GM21390 (cell line): Measurements from ENCODE around the gene TEDC1.

ENCODE experiments used
- ATAC-seq: cut with Tn5 transposase; IDR thresholded peaks from one replicate; pipeline ENCODE4 v1.9.1; 2021; ENCODE audit not compliant: unreplicated experiment

Gene TEDC1

DNA sequence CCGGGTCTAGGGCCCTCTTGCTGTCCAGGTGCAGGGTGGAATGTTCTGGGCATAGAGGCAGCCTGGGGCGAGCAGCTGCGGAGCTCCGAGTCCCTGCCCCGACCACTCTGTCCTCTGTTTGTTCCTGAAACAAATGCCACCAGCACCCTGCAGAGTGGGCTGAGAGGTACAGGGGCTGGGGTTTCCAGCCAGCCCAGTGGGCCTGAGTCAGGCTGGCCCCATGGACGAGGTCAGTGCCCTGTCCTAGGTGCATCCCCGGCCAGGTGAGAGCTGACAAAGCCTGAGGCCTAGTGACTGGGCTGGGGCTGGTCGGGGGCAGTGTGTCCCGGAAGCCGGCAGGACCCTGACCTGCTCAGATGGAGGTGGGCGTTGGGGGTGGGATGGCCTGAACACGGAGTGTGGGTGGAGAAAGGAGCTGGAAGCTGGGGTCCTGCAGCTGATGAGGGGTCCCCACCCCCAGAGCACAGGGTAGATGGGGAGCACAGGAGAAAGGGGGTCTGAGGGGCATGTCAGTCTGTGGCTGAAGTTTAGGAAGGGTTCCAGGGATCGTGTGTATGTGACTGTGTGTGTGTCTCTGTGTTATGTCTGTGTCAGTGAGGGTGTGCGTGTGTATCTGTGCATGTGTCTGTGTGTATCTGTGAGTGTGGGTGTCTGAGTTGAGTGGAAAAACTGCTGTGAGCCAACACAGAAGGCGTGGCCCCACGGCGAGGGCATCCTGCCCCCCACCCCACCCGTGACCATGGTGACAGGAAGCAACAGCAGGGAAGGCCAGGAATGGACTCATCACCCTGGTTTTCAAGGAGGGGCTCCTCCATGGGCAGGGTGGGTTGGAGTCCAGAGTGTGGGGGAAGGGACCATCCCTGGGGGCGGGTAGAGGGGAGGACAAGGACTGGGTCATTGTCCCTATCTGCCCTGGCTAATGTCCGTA is 6.7 kb upstream of the TEDC1 start:
- no peak for ATAC-seq

DNA sequence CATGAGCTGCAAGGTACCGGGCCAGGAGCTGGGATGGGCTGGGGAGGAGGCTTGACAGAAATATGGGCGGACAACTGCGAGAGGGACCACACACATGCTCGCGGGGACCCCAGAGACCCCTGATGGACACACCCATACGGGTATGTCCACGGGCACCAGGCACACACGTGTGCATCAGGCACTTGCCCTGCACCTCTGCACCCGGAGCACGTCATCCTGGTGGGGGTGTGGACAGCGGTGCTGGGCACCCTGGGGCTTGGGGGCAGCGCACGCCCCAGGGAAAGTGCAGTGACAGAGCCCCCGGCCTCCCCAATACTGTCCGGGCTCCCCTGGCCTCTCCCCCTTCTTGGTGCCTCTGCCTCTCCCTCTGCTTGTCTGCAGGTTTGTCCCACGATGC is 6.1 kb upstream of the TEDC1 start:
- ATAC-seq = no peak

DNA sequence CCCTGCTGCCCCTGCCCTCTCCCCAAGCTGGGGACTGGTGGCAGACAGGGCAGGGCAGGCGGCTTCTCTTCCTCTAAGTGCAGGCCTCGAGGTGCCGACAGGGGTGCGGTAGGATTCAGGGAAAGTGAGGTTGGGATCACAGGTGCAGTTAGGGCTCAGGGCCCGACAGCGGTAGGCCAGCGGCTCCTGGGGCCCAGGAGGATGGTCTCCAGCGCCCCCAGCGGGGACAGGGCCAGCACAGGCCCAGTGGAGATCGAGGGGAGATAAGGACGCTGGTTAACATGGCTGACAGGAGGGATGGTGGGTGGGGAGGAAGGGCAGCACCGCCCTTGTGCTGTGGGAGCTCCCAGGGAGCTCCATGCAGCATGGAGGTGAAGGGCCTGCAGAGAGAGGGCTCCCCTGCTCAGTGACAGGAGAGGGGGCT is 5.3 kb upstream of the TEDC1 start:
- ATAC-seq = no peak

DNA sequence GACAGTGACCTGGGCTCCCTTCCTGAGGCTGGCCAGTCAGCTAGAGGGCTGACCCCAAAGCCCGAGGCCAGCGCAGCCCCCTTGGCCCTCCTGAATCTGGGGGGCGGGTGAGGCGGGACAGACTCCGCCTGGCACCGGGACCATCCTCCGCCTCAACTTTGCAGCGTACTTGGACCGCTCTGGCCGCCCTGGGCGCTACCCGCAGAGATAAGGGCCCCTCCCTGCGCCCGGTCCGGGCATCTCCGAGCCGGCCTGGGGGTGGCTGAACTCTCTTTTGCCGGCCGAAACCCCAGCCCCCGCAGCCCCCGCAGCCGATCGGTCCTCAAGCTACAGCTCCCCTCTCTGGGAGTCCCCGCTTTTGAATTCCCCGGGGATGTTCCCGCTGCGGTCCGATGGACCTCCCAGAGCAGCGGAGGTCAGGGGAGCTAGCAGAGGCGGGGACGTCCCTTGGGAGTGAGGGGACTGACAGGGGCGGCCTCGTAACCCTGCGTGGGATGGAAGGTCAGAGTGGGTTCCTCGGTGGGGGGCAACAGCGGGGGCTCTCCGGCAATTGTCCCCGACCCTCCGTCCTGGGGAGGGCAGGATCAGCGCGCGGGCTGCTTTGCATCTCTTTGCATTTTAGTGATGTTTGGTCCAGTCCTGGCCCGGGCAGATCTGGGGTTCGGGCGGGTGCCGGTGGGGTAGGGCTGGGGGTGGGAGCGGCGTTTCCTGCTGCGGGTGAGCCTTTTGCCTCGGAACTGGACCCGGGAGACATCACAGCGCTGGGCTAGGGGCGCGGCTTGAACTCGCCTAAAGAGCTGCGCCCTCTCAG is 4.7 kb upstream of the TEDC1 start, which contains the start of gene CRIP1:
CRIP1 (plus strand) TSS at position 724 of the 811 bp plus-strand sequence. CDS start 374 bp downstream, outside the sequence.
- ATAC-seq = no peak

DNA sequence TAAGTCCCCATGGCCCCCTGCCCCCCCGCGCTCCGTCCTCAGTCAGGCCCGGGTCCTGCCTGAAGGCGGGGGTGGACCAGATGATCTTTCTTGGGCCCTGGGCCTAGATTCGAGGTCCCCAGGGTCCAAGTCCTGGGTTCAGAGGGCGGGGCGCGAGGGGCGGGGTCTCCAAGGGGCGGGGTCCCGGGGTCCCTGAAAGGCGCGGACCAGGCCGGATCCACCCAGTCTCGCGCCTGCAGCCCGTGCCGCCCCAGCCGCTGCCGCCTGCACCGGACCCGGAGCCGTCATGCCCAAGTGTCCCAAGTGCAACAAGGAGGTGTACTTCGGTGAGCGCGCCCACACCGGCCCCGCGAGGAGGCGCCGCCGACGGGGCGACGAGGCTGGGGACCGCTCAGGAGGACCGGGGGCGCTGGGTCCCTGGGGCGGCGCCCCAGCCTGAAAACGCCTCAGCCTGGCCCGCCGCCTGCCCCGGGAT is 4.0 kb upstream of the TEDC1 start:
- ATAC-seq = no peak

DNA sequence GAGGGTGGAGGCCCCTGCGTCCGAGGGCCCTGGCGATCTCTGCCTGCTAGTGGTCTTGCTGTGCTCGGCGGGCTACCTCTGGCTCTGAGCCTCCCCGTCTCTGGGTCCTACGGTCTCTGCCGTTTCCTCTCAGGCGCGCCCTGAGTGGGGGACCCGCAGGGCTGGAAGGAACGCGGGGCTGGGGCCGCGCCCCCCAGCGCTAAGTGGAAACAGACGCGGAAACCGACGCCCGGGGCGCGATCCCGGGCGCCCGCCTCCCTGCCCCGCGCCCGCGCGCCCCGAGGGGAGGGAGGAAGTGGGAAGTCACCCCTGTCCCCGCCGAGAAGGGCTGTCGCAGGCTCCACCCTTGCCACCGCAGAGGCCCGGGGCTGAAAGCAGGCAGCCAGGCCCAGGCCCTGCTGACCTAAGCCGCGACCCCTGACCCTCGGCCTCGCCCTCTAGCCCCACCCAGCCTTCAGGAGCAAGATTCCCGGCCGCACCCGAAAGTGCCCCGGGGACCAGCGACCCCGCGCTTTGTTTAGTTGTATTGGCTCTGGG is 3.5 kb upstream of the TEDC1 start:
- no peak for ATAC-seq

DNA sequence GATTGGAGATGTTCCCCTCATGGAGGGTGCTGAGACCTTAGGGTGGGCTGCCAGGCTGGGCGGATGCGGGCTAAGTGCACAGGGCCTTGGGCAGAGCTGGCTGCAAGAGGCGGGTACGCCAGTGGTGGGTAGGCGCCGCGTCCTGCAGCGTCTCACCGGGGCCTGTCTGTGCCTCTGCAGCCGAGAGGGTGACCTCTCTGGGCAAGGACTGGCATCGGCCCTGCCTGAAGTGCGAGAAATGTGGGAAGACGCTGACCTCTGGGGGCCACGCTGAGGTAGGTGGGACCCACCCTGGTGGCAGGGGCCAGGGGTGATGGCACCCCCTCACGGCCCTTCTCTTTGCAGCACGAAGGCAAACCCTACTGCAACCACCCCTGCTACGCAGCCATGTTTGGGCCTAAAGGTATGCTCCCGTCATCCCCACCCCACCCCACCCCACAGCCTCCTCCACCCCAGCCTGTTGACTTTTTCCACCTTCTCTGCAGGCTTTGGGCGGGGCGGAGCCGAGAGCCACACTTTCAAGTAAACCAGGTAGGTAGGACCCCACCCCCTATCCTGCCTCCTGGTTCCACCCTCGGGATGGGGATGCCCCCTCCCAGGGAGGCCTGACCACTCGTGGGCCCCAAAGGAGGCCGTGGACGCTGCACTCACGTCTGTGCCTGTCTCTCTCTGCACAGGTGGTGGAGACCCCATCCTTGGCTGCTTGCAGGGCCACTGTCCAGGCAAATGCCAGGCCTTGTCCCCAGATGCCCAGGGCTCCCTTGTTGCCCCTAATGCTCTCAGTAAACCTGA is 2.9 kb upstream of the TEDC1 start:
- ATAC-seq = no peak

DNA sequence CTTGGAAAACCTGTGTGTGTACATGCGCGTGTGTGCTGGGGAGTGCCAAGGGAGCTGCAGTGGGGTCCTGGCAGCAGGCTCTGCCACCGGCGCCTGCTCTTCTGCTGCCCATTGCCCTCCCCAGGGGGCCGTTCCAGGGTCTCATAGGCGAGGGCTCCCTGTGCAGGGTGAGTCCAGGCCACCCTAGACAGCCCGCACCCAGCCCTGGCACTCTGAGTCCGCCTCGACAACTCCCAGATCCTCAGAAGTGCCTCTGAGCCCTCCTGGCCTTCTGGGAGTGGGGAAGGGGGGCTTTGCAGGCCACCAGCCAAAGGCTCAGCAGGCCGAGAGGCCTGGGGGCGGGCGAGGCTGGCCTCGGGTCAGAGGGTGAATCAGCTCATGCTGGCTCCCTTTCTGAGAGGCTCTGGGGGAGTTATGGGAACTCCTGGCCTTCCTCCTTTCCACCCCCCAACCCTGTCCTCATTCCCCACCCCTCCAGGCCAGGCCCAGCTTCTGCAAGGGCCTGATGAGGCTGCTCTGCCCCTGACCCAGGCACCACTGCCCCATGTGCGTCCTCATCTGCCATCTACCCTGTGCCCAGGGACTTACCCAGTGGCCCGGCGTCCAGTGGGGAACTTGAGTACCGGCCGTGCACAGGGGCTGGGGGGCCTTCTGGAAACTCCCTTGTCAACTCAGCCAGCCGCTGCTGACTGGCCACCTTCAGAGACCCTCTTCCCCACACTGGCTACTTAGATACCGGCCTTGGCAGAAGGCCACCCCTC is 2.1 kb upstream of the TEDC1 start:
- no peak for ATAC-seq

DNA sequence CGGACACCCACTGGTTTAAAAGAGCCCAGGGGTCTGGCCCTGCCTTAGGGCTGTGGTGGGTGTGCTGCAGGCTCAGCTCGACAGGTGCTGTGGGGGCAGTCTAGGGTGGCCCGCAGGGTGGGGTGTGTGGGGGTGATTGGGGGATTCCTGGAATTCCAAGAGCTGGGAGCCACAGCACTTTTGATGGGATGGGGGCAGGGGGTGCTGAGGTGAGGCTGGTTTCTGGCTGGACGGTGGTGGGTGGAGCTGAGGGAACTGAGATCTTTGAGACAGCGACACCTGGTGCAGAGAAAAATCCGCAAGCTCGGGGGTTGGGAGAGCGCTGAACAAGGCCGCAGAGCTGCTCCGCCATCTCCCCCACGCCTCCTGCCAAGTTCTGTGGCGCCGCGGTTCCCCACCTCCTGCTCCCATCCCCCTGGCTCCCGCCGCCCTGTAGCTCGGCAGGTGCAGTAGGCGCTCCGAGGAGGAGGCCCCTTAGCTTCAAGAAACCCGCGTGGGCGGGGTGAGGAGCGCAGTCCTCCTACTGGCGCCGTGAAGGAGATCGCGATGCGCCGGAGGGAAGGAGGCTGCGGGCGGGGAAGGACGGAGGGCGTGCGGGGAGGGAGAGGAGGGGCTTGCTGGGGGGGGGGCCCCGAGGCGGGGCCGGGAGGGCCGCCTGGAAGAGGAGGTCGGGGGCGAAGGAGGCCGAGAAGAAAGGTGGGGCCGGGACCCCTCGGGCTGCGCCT is 1.3 kb upstream of the TEDC1 start:
- ATAC-seq = no peak

DNA sequence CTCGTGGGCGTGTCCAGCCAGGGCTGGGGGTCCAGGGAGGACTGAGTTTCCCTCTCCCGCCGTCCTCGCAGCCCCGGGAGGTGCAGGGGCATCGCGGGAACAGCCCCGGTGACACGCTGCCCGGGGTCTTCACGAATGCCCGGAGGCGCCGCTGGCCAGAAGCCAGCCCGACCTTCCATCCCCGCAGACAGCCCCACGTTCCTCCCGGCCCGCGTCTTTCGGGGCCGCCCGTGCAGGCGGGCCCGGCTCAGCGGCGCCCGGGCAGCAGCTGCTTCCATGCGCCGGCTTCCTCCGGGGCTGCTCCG is 827 bp upstream of the TEDC1 start:
- peak; percentile 3 for ATAC-seq

DNA sequence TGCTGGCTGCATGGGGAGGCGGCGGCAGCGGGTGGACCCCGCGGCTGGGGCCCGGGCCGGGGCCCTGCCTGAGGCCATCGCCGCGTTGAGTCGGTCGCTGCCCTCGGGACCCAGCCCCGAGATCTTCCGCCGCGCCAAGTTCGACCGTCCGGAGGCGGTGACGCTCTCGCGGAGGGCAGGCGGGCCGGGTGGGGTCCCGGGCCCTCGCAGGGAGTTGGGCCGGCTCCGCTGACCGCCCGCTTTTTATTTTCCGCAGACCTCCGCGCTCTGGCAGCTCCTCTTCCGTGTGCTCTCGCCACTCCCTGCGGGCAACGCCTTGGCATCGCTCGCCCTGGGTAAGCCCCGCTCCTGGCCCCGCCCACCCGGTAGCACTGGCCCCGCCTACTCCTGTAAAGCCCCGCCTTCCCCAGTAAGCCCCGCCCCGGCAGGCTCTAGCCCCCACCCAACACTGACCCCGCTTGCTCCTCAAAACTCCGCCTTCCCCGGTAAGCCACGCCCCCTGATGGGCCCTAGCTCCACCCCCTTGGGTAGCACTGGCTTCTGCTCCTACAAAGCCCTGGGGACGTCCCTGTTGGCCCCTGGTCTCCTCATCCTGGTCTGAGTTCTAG is 424 bp downstream of the TEDC1 start:
- ATAC-seq = no peak

DNA sequence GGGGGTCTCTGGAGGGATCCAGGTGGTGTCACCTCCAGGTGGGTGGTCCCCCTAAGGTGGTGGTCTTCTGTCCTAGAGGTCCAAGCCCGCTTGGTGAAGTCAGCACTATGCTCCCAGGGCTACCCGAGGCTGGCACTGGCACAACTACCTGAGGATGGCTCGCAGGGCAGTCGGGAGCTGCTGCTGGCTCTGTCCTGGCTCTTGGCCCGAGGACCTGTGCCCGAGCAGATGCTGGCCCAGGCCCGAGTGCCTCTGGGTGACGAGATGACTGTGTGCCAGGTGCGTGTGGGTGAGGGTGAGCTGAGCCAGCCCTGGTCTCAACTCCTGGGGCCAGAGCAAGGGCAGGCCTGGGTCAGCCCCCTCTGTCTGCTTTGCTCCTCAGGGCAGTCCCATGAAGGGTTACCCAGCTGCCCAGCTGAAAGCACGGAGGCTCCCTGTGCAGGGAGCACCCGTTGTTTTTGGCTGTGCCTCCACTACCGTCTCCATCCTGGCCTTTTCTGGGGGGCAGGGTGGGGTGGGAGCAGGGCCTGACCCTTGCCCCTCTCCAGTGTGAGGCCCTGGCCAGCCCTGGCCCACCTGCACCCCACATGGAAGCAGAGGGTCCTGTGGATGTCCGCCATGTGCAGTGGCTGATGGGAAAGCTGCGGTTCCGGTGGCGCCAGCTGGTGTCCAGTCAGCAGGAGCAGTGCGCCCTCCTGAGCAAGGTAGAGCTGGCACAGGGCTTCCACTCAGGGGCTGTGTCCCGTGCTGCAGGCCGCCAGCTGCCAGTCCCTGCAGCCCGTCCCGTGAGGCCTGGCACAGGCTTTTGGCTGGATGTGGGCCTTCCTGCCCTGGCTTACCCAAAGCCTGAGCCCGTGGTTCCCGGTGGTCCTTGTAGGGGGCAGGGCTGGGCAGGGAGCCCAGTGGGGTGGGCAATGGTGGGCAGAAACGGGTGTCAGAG is 1.3 kb downstream of the TEDC1 start:
- ATAC-seq = no peak

DNA sequence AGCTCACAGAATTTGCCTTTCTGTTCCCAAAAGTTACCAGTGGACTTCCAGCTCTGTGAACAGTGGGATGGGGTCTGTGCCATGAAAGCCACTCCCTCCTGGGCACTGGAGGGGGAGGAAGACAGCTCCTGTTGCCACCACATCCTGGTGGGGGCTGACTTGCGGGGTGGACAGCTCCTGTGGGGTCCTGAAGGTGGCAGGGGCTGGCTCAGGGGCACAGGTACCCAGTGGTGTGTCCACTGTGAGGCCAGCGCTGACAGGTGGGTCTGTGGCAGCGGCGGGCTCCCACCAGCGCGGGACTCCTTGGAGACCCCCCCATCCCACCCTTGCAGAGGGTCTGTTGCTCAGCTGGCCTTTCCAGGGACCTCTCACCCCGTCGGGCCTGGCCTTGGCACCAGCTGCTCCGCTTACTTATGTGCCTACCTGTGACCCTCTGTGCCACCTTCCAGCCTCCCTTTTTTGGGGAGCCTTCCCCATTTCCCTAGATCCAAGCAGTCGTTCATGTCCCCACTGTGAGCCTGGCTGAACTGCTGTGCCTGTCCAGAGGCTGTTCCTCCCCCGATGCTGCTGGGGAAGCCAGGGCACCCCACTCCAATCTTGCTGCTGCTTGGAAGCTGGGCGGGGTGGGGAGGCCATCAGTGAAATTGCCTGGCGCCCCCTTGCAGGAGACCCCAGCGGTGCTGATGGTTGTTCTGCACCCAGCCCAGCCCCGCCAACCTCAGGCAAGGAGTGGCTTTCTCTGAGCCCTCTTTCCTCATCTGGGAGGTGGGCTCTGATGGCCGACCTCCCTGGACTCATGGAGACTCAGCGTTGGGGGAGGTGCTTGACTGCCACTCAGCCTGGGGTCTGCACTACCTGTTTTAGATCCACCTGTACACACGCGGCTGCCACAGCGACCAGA is 2.2 kb downstream of the TEDC1 start:
- ATAC-seq = no peak

DNA sequence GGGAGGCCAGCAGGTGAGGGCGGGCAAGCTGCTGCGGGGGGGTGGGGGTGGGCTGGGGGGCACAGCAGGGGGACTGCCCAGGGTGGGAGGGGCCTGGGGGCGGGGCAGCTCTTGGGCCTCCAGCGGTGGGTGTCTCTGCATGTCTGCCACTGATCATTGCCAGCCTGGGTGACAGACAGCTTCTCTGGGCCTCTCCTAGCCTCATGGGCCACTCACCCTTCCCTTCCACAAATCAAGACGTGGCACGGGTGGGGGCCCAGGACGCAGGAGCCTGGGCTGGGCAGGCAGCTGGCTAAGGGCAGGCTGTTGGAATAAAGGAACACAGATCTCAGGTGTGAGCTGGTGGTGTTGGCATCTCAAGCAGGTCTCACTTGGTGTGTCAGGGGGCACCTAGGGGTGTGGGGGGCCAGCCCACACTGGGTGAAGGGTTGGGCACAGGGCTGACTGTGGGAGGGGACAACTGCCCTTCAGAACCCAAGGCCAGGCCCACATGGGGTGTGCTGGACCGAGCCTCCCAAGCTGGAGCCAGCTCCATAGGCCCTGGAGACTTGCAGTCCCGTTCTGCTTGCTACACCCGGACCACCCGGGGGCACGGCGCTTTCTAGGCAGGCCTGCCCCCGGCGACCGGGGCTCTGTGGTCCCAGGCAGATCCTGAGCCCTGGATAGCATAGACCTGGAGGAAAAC is 3.0 kb downstream of the TEDC1 start:
- ATAC-seq = no peak

DNA sequence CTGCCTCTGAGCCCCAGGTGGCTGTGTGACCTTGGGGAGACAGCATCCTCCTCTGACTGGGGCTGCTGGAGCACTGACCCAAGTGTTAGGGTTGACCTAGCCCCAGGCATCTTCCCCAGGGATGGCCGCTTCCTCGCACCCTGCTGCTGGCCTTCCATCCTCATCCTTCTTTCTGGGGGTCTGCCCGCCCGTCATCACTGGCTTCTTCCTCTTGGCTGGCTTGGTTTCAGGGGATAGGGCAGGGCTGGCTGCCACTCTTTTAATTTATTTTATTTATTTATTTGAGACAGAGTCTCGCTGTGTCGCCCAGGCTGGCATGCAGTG is 3.5 kb downstream of the TEDC1 start:
- no peak for ATAC-seq

DNA sequence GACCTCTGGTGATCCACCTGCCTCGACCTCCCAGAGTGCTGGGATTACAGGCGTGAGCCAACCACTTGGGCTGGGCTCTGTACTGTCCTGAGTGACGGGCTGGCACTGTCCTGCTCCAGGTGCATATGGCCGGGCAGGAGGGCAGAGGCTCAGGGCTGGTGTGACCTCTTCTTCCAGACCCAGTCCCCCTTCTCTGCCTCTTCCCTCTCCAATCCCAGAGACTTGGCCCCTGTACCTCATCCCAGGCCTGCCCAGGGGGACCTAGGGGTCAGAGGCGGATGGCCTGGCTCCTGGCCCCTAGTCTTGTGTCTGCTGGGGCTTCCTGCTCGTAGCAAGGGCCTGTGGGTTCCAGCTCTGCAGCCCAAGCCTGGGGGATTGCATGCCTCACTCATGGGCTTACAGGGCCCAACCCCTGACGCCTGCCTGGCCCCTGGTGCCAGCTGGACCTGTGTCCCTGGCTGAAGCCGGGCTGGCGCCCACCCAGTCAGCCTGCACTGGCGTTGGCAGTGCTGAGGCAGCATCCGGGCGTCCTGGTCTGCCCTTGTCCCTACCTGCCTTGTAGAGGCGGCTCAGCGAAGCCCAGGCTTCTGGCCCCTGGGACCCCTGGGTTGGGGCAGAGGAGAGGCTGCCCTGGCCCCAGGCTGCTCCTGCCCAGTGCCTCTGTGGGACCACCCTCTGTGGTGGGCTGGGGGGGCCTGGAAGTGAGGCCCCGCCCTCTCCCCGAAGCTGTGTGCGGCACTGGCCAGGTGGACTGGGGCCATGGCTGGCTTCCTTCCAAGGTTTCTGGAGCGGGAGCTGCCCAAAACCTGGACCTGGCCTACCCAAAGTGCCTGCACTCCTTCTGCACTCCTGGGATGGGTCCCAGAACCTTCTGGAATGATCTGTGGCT is 4.3 kb downstream of the TEDC1 start:
- ATAC-seq = no peak
